WI38 (cell line): ENCODE data around the gene DGCR2.
A peak's percentile ranks its signal among the peaks of the same experiment; 100 is the strongest.
"Not testable (repeated sequence)": the region's sequence is repeated elsewhere in the genome, so short reads cannot be mapped to it uniquely, and the experiment has no call there.

Source experiments
- H3K4me3 ChIP-seq: 2 replicates; pipeline ENCODE4 v1.5.1; 2011; ENCODE audit warnings: low read depth, mild to moderate bottlenecking, control low read depth, low read length
- TF ChIP-seq, protein P1 (sequence below): IDR thresholded peaks from 2 replicates; pipeline ENCODE4 v1.5.1; 2012; ENCODE audit warnings: low read depth, mild to moderate bottlenecking, control low read depth, low read length

The DGCR2 gene

DNA sequence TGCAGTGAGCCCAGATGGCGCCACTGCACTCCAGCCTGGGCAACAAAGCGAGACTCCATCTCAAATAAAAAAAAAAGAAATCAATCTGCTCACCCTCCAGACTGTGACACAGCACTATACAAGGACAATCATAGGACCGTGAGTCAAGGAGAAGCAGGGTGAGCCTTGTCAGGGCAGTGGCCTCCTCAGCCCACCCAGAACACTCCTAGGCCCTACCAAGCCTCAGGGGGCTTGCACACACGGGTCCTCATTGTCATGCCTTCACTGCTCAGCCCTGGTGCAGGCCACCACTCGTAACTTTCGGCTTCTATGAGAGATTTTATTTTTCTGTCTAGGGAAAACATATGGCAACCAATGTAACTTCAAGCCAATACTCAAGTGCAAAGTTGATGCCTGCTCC, 35.8 kb downstream of the DGCR2 start:
- TF ChIP-seq, protein P1, sequence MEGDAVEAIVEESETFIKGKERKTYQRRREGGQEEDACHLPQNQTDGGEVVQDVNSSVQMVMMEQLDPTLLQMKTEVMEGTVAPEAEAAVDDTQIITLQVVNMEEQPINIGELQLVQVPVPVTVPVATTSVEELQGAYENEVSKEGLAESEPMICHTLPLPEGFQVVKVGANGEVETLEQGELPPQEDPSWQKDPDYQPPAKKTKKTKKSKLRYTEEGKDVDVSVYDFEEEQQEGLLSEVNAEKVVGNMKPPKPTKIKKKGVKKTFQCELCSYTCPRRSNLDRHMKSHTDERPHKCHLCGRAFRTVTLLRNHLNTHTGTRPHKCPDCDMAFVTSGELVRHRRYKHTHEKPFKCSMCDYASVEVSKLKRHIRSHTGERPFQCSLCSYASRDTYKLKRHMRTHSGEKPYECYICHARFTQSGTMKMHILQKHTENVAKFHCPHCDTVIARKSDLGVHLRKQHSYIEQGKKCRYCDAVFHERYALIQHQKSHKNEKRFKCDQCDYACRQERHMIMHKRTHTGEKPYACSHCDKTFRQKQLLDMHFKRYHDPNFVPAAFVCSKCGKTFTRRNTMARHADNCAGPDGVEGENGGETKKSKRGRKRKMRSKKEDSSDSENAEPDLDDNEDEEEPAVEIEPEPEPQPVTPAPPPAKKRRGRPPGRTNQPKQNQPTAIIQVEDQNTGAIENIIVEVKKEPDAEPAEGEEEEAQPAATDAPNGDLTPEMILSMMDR = no peak
- H3K4me3 ChIP-seq = no peak overlapping the region

DNA sequence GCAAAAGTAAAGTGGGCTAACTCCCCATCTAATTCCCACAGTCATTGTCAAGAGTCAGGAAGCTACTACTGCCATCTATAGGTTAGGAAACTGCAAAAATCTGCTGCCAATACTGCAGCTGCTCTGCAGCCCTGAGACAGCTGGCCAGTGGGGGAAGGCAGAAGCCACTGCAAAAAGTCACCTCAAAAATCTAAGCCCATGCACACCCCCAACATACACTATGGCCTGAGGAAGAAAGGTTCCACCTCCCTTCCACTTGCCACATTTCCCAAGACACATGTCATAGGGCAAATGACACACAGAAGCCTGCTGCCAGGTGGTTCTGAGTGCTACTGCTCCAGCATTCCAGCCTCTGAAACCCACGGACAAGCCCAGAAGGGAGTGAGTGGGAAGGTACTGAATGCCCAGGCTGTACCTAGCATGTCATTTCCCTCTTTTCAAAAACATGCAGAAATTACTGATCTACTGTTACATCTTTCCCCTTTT, 36.9 kb downstream of the DGCR2 start:
- H3K4me3 ChIP-seq = no peak overlapping the region
- TF ChIP-seq, protein P1 = peak; percentile 32; the same call in 1 of the 2 replicates

DNA sequence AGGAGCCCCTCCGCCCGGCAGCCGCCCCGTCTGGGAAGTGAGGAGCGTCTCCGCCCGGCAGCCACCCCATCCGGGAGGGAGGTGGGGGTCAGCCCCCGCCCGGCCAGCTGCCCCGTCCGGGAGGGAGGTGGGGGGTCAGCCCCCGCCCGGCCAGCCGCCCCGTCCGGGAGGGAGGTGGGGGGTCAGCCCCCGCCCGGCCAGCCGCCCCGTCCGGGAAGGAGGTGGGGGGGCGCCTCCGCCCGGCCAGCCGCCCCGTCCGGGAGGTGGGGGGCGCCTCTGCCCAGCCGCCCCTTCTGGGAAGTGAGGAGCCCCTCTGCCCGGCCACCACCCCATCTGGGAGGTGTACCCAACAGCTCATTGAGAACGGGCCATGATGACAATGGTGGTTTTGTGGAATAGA, 37.6 kb downstream of the DGCR2 start:
- not testable (repeated sequence) for H3K4me3 ChIP-seq

DNA sequence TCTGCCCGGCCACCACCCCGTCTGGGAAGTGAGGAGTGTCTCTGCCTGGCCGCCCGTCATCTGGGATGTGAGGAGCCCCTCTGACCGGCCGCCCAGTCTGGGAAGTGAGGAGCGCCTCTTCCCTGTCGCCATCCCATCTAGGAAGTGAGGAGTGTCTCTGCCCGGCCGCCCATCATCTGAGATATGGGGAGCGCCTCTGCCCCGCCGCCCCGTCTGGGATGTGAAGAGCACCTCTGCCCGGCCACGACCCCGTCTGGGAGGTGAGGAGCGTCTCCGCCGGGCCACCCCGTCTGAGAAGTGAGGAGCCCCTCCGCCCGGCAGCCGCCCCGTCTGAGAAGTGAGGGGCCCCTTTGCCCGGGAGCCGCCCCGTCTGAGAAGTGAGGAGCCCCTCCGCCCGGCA, 38.1 kb downstream of the DGCR2 start:
- H3K4me3 ChIP-seq = not testable (repeated sequence)

DNA sequence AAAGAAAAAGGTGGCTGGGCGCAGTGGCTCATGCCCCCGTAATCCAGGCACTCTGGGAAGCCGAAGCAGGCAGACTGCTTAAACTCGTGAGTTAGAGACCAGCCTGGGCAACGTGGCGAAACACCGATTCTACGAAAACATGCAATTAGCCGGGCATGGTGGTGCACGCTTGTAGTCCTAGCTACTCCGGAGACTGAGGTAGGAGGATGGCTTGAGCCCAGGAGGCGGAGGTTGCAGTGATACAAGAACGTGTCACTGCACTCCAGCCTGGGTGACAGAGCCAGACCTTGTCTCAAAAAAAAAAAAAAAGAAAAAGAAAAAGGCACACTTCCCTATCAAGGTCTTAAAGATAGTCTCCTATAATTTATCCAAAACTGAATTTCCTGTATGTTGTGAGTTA, 39.4 kb downstream of the DGCR2 start:
- TF ChIP-seq, protein P1 = no peak
- no peak overlapping the region for H3K4me3 ChIP-seq

DNA sequence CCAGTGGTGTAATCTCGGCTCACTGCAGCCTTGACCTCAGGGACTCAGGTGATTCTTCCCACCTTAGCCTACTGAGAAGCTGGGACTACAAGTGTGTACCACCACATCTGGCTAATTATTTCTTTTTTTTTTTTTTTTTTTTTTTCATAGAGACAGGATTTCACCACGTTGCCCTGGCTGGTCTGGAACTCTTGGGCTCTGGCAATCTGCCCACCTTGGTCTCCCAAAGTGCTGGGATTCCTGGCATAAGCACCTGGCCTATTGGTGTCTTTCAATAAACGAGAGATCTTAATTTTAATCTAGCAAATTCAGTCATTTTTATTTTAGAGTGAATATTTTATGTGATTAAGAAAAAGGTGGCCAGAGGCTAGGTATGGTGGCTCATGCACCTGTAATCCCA, 40.1 kb downstream of the DGCR2 start:
- no peak overlapping the region for H3K4me3 ChIP-seq
- TF ChIP-seq, protein P1 = no peak

DNA sequence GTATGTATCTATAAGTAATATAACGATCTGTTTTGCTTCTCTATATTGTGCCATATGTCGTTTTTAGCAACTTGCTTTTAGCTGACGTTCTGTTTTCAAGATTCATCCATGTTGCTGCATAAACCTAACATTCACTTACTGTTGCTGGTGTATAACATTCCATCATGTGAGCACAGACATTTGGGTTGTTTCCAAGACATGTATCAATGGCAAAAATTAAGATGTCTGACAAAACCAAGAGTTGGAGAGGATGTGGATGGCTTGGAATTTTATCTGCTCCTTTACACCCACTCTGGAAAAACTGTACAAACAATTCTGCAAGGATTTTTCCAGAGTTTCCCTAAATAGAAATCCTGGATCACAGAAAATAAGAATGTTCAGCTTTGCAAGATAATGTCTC, 40.9 kb downstream of the DGCR2 start:
- H3K4me3 ChIP-seq = no peak overlapping the region
- TF ChIP-seq, protein P1 = no peak

DNA sequence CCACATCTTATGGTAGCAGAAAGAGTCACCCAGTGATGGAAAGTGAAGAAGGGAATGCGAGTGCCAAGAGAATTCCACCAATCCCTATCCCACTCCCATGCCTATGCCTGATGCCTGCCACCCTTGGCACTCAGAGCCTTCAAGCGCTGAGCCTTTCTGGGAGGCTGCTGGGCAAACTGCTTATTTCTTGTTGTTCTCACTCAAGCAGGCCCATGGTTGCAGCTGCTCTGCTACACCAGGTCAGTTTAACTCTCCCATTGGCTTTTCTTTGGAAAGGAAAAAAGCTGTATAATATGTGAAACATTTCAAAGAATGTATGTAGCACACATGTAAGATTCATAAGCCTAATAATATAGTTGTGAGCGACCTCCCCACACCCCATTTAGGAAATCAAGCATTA, 41.4 kb downstream of the DGCR2 start:
- TF ChIP-seq, protein P1 = no peak
- no peak overlapping the region for H3K4me3 ChIP-seq
